Loucy (cell line): ENCODE data around the gene ZNF254.

ENCODE experiments used
- H2AFZ ChIP-seq: fragments of 200-600 bp; sonication (generic); 2 replicates; pipeline ENCODE4 v1.6.0; 2016; ENCODE audit warnings: antibody characterized with exemption, mild to moderate bottlenecking, low read length, moderate library complexity
- H3F3A ChIP-seq: fragments of 200-600 bp; 2 replicates; pipeline ENCODE4 v1.6.0; 2016; ENCODE audit warnings: antibody characterized with exemption, low read depth, mild to moderate bottlenecking
- H3K27me3 ChIP-seq: fragments of 200-600 bp; sonication (generic); 2 replicates; pipeline ENCODE4 v1.6.1; 2014; ENCODE audit warnings: low read length, mild to moderate bottlenecking; ENCODE audit not compliant: insufficient read depth, poor library complexity, severe bottlenecking
- H3K36me3 ChIP-seq: fragments of 200-600 bp; sonication (generic); 2 replicates; pipeline ENCODE4 v1.6.1; 2016; ENCODE audit warnings: low read length; ENCODE audit not compliant: insufficient read depth
- H3K4me1 ChIP-seq: fragments of 200-600 bp; sonication (generic); 2 replicates; pipeline ENCODE4 v1.5.1; 2014; ENCODE audit warnings: low read length, mild to moderate bottlenecking; ENCODE audit not compliant: insufficient read depth, poor library complexity, severe bottlenecking
- H3K4me2 ChIP-seq: fragments of 200-600 bp; sonication (generic); 2 replicates; pipeline ENCODE4 v1.6.0; 2014; ENCODE audit warnings: antibody characterized with exemption, low read length, low read depth, mild to moderate bottlenecking; ENCODE audit not compliant: poor library complexity, severe bottlenecking
- H3K4me3 ChIP-seq: fragments of 200-600 bp; sonication (generic); 2 replicates; pipeline ENCODE4 v1.5.1; 2014; ENCODE audit warnings: low read length, mild to moderate bottlenecking, mixed read lengths; ENCODE audit not compliant: poor library complexity, severe bottlenecking
- H3K79me2 ChIP-seq: fragments of 200-600 bp; sonication (generic); 2 replicates; pipeline ENCODE4 v1.6.1; 2014; ENCODE audit warnings: low read length; ENCODE audit not compliant: insufficient read depth
- H3K9ac ChIP-seq: fragments of 200-600 bp; sonication (generic); 2 replicates; pipeline ENCODE4 v1.6.0; 2014; ENCODE audit warnings: mild to moderate bottlenecking, low read depth, low read length, moderate library complexity; ENCODE audit not compliant: poor library complexity, severe bottlenecking
- H3K9me2 ChIP-seq: fragments of 200-600 bp; sonication (generic); replicated peaks from 2 replicates; pipeline ENCODE4 v1.6.1; 2016; ENCODE audit warnings: low read depth, low read length, mixed read lengths
- H3K9me3 ChIP-seq: fragments of 200-600 bp; sonication (generic); 2 replicates; pipeline ENCODE4 v1.6.1; 2014; ENCODE audit warnings: mild to moderate bottlenecking, antibody characterized with exemption, low read length, low read depth; ENCODE audit not compliant: insufficient read depth
- H4K20me1 ChIP-seq: fragments of 200-600 bp; sonication (generic); 2 replicates; pipeline ENCODE4 v1.6.0; 2014; ENCODE audit warnings: antibody characterized with exemption, low read length, mild to moderate bottlenecking; ENCODE audit not compliant: insufficient read depth, poor library complexity, severe bottlenecking
- CTCF ChIP-seq: fragments of 200-600 bp; sonication (generic); conservative IDR thresholded peaks from 2 replicates; pipeline ENCODE4 v1.5.1; 2014; ENCODE audit warnings: mild to moderate bottlenecking, antibody characterized with exemption, low read length
- EZH2phosphoT487 ChIP-seq: fragments of 200-600 bp; IDR thresholded peaks from 2 replicates; pipeline ENCODE4 v1.6.1; 2018; ENCODE audit warnings: antibody characterized with exemption, mild to moderate bottlenecking, moderate library complexity, borderline replicate concordance

Gene ZNF254

GRCh38 chr19:24166055-24166454, 79.1 kb downstream of the ZNF254 start:
- H3K9me3 ChIP-seq, result peaks cover 3% of the 10 kb centered on the region; the same call in 1 of the 2 replicates
- H2AFZ ChIP-seq, result no peak overlapping the region
- H4K20me1 ChIP-seq, result no peaks in the 10 kb centered on the region
- no peak overlapping the region for H3K4me2 ChIP-seq
- H3K9ac ChIP-seq, result no peak overlapping the region
- H3K36me3 ChIP-seq, result no peaks in the 10 kb centered on the region
- H3K9me2 ChIP-seq, result no peaks in the 10 kb centered on the region
- H3K79me2 ChIP-seq, result no peaks in the 10 kb centered on the region
- no peaks in the 10 kb centered on the region for H3K4me1 ChIP-seq
- no peak for TF ChIP-seq CTCF
- TF ChIP-seq EZH2phosphoT487, result no peak
- H3F3A ChIP-seq, result no peaks in the 10 kb centered on the region
- H3K27me3 ChIP-seq, result no peaks in the 10 kb centered on the region
- no peak overlapping the region for H3K4me3 ChIP-seq

- H3K9me2 ChIP-seq, result no peaks in the 10 kb centered on the region
- no peak overlapping the region for H3K4me3 ChIP-seq
- H2AFZ ChIP-seq, result no peak overlapping the region
- H3K9ac ChIP-seq, result no peak overlapping the region
- no peaks in the 10 kb centered on the region for H3K36me3 ChIP-seq
- H3K27me3 ChIP-seq, result no peaks in the 10 kb centered on the region
- H3K4me2 ChIP-seq, result no peak overlapping the region
- H3K9me3 ChIP-seq, result peaks cover 3% of the 10 kb centered on the region; the same call in 1 of the 2 replicates
- TF ChIP-seq CTCF (no peak), EZH2phosphoT487 (no peak)
- H3F3A ChIP-seq, result no peaks in the 10 kb centered on the region
- H4K20me1 ChIP-seq, result no peaks in the 10 kb centered on the region
- H3K4me1 ChIP-seq, result no peaks in the 10 kb centered on the region
- no peaks in the 10 kb centered on the region for H3K79me2 ChIP-seq
These were observed 86.9 kb downstream of the ZNF254 start for GRCh38 chr19:24173882-24174281.

GRCh38 chr19:24177686-24178085, 90.7 kb downstream of the ZNF254 start:
- H3K4me1 ChIP-seq, result no peaks in the 10 kb centered on the region
- H3K9me2 ChIP-seq, result no peaks in the 10 kb centered on the region
- H3K4me2 ChIP-seq, result no peak overlapping the region
- TF ChIP-seq CTCF, result no peak
- TF ChIP-seq EZH2phosphoT487, result no peak
- H3K27me3 ChIP-seq, result no peaks in the 10 kb centered on the region
- no peaks in the 10 kb centered on the region for H3F3A ChIP-seq
- H4K20me1 ChIP-seq, result no peaks in the 10 kb centered on the region
- H3K79me2 ChIP-seq, result no peaks in the 10 kb centered on the region
- H2AFZ ChIP-seq, result no peak overlapping the region
- no peak overlapping the region for H3K4me3 ChIP-seq
- no peaks in the 10 kb centered on the region for H3K36me3 ChIP-seq
- H3K9me3 ChIP-seq, result peaks cover 7% of the 10 kb centered on the region; the same call in 1 of the 2 replicates
- no peak overlapping the region for H3K9ac ChIP-seq
